ENCODE data around the gene ATAD2B. TPM values are rescaled to one million over a fixed set of nuclear protein-coding genes. Genes with fewer than 3 reads are reported as not detected.
A peak's percentile ranks its signal among the peaks of the same experiment; 100 is the strongest.

ATAD2B gene
- total RNA-seq, 1 experiment from 2014 or later = 8.6 TPM

GRCh38 chr2:23826771-23827170 lies 100.2 kb downstream of the ATAD2B start:
- DNase-seq (no peak), ATAC-seq (no peak)
- Histone ChIP-seq H3K4me3 (ENCODE audit: low read length) (no peak overlapping the region), H3K9me2 (replicated peaks; ENCODE audit: low read length) (no peaks in the 10 kb centered on the region), H3K27ac (ENCODE audit: low read length) (no peak overlapping the region), H3F3A (ENCODE audit: low read length, unreplicated experiment) (no peaks in the 10 kb centered on the region), H3K36me3 (ENCODE audit: low read depth, low read length) (no peaks in the 10 kb centered on the region), H3K79me2 (ENCODE audit: low read length) (no peaks in the 10 kb centered on the region), H2AFZ (ENCODE audit: low read length) (no peak overlapping the region), H3K4me2 (ENCODE audit: low read length) (no peak overlapping the region), H3K4me1 (ENCODE audit: insufficient read depth, low read length) (peaks cover 12% of the 10 kb centered on the region; the same call in 1 of the 2 replicates), H4K20me1 (ENCODE audit: low read length) (no peaks in the 10 kb centered on the region), H3K27me3 (ENCODE audit: low read length) (no peaks in the 10 kb centered on the region), H3K9me3 (ENCODE audit: low read length) (no peaks in the 10 kb centered on the region), H3K9ac (ENCODE audit: low read length) (no peak overlapping the region)
- POLR2A ChIA-PET (ENCODE audit: unreplicated experiment) = no interaction called here
- CTCF ChIA-PET = no interaction called here
- TF ChIP-seq EZH2phosphoT487 (IDR thresholded peaks at IDR 0.05; ENCODE audit: borderline replicate concordance, low read length) = no peak
- TF ChIP-seq, protein P1, sequence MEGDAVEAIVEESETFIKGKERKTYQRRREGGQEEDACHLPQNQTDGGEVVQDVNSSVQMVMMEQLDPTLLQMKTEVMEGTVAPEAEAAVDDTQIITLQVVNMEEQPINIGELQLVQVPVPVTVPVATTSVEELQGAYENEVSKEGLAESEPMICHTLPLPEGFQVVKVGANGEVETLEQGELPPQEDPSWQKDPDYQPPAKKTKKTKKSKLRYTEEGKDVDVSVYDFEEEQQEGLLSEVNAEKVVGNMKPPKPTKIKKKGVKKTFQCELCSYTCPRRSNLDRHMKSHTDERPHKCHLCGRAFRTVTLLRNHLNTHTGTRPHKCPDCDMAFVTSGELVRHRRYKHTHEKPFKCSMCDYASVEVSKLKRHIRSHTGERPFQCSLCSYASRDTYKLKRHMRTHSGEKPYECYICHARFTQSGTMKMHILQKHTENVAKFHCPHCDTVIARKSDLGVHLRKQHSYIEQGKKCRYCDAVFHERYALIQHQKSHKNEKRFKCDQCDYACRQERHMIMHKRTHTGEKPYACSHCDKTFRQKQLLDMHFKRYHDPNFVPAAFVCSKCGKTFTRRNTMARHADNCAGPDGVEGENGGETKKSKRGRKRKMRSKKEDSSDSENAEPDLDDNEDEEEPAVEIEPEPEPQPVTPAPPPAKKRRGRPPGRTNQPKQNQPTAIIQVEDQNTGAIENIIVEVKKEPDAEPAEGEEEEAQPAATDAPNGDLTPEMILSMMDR (conservative IDR thresholded peaks at IDR 0.05; ENCODE audit: low read depth, low read length) = no peak
- no peak for TF ChIP-seq EZH2 (IDR thresholded peaks at IDR 0.05; ENCODE audit: low read length, unreplicated experiment)
- intact Hi-C loops (cut with micrococcal nuclease) = no loop called here
- no TSS peak for BruUV-seq (replicated peaks)

DNA sequence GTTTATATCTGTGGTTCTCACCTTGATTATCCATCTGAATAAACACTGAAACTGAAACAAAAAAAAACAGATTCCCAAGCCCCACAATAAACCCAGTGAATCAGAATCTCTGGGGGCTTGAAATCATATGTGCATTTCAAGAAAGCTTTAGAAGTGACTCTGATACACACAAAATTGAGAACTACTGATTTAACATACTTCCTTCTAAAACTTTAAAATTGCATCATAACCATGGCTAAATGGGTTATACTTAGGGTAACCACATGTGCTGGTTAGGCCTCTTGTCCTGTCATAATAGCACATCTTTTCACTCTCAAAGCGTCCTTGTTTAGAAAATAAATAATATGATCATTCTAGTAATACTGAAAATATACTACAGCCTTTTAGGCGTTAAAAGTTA lies 100.9 kb downstream of the ATAD2B start:
- no peak for ATAC-seq
- no peaks in the 10 kb centered on the region for H3K27me3 ChIP-seq (ENCODE audit: low read length)
- H3K36me3 ChIP-seq (ENCODE audit: low read depth, low read length) = no peaks in the 10 kb centered on the region
- H4K20me1 ChIP-seq (ENCODE audit: low read length) = no peaks in the 10 kb centered on the region
- H3F3A ChIP-seq (ENCODE audit: low read length, unreplicated experiment) = no peaks in the 10 kb centered on the region
- CTCF ChIA-PET = no interaction called here
- intact Hi-C loops (cut with micrococcal nuclease) = no loop called here
- DNase-seq = no peak
- no peak overlapping the region for H2AFZ ChIP-seq (ENCODE audit: low read length)
- H3K9me3 ChIP-seq (ENCODE audit: low read length) = no peaks in the 10 kb centered on the region
- no peak overlapping the region for H3K4me2 ChIP-seq (ENCODE audit: low read length)
- no peaks in the 10 kb centered on the region for H3K9me2 ChIP-seq (replicated peaks; ENCODE audit: low read length)
- H3K9ac ChIP-seq (ENCODE audit: low read length) = no peak overlapping the region
- no peak overlapping the region for H3K4me3 ChIP-seq (ENCODE audit: low read length)
- peaks cover 12% of the 10 kb centered on the region; the same call in 1 of the 2 replicates for H3K4me1 ChIP-seq (ENCODE audit: insufficient read depth, low read length)
- POLR2A ChIA-PET (ENCODE audit: unreplicated experiment) = no interaction called here
- no peaks in the 10 kb centered on the region for H3K79me2 ChIP-seq (ENCODE audit: low read length)
- no peak overlapping the region for H3K27ac ChIP-seq (ENCODE audit: low read length)
- no peak for TF ChIP-seq EZH2 (IDR thresholded peaks at IDR 0.05; ENCODE audit: low read length, unreplicated experiment)
- TF ChIP-seq EZH2phosphoT487 (IDR thresholded peaks at IDR 0.05; ENCODE audit: borderline replicate concordance, low read length) = no peak
- TF ChIP-seq, protein P1 (conservative IDR thresholded peaks at IDR 0.05; ENCODE audit: low read depth, low read length) = no peak
- no TSS peak for BruUV-seq (replicated peaks)

DNA sequence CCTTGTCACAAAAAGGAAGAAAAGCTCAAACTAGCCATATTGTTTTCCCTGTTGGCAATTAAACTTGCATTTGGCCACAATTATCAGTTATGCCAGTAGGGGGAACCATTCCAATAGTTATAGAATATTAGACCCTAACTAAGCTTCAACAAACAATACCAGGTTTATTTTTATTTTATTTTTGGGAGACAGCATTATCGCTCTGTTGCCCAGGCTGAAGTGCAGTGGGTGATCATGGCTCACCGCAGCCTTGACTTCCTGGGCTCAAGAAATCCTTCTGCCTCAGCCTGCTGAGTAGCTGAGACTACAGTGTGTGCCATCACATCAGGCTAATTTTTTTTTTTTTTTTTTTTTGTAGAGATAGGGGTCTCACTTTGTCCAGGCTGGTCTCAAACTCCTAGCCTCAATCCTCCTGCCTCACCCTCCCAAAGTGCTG lies 102.1 kb downstream of the ATAD2B start:
- H3K4me3 ChIP-seq (ENCODE audit: low read length) = no peak overlapping the region
- H3K9me2 ChIP-seq (replicated peaks; ENCODE audit: low read length) = no peaks in the 10 kb centered on the region
- H3K9ac ChIP-seq (ENCODE audit: low read length) = no peak overlapping the region
- H4K20me1 ChIP-seq (ENCODE audit: low read length) = no peaks in the 10 kb centered on the region
- ChIA-PET POLR2A (ENCODE audit: unreplicated experiment) (no interaction called here), CTCF (interaction anchor here (0.5 to 1.4 kb wide), 9 partner anchors 20 to 259 kb away, joined by 3 to 39 read pairs (median 4); partner anchors contain the start of genes ATAD2B, TP53I3 and UBXN2A)
- H3F3A ChIP-seq (ENCODE audit: low read length, unreplicated experiment) = no peaks in the 10 kb centered on the region
- no peak overlapping the region for H3K27ac ChIP-seq (ENCODE audit: low read length)
- H3K27me3 ChIP-seq (ENCODE audit: low read length) = no peaks in the 10 kb centered on the region
- H3K36me3 ChIP-seq (ENCODE audit: low read depth, low read length) = no peaks in the 10 kb centered on the region
- ATAC-seq (peak; percentile 64), DNase-seq (peak; percentile 82)
- TF ChIP-seq, protein P1 (conservative IDR thresholded peaks at IDR 0.05; ENCODE audit: low read depth, low read length) = peak; percentile 81
- TF ChIP-seq EZH2phosphoT487 (IDR thresholded peaks at IDR 0.05; ENCODE audit: borderline replicate concordance, low read length) = no peak
- H2AFZ ChIP-seq (ENCODE audit: low read length) = no peak overlapping the region
- H3K79me2 ChIP-seq (ENCODE audit: low read length) = no peaks in the 10 kb centered on the region
- intact Hi-C loops (cut with micrococcal nuclease) = loop anchor here (1.0 kb wide), 2 partner anchors 101 to 260 kb away; partner anchors contain the start of gene TP53I3
- no peaks in the 10 kb centered on the region for H3K9me3 ChIP-seq (ENCODE audit: low read length)
- H3K4me1 ChIP-seq (ENCODE audit: insufficient read depth, low read length) = peaks cover 12% of the 10 kb centered on the region; the same call in 1 of the 2 replicates
- no TSS peak for BruUV-seq (replicated peaks)
- H3K4me2 ChIP-seq (ENCODE audit: low read length) = no peak overlapping the region

Data from PC-3 (cell line).